Left lung (tissue), 10 donors: ENCODE results near the gene COL17A1. TPM values are rescaled to one million over a fixed set of nuclear protein-coding genes. Genes with fewer than 3 reads are reported as not detected.

Experiments
- ATAC-seq: fragments of 200-7000 bp; cut with Tn5 transposase; one replicate; pipeline ENCODE4 v1.9.1; 2020; ENCODE audit warnings: moderate library complexity
- DNase-seq, 4 donors: peaks; one replicate each; pipeline ENCODE4 v3.0.0-alpha.2; 2013 to 2020
- H3K27ac ChIP-seq, 2 donors: fragments of 200-600 bp; sonication (generic) in 1 of 2; one replicate each; pipeline versions ENCODE4 v1.5.0 to v1.8.0; 2020 to 2021
- H3K27me3 ChIP-seq, 2 donors: fragments of 200-600 bp; sonication (generic) in 1 of 2; one replicate each; pipeline versions ENCODE4 v1.5.0 to v1.8.0; 2020 to 2021
- H3K36me3 ChIP-seq, 2 donors: fragments of 200-600 bp; sonication (generic) in 1 of 2; one replicate each; pipeline versions ENCODE4 v1.5.0 to v1.8.0; 2020 to 2021
- H3K4me1 ChIP-seq, 2 donors: fragments of 200-600 bp; one replicate each; pipeline ENCODE4 v1.8.0; 2021
- H3K4me3 ChIP-seq, 2 donors: fragments of 200-600 bp; sonication (generic) in 1 of 2; one replicate each; pipeline versions ENCODE4 v1.5.0 to v1.8.0; 2020 to 2021; ENCODE audit warnings: mild to moderate bottlenecking in 1 of 2
- H3K9me3 ChIP-seq, 2 donors: fragments of 200-600 bp; sonication (generic) in 1 of 2; one replicate each; pipeline versions ENCODE4 v1.5.0 to v1.8.0; 2020 to 2021
- CTCF ChIP-seq, 2 donors: fragments of 200-600 bp; sonication (generic) in 1 of 2; IDR thresholded peaks; one replicate each; pipeline versions ENCODE4 v1.5.0 to v1.8.0; 2021; ENCODE audit warnings: antibody characterized with exemption in 2 of 2
- intact Hi-C, 2 donors: fragments of 100-400 bp; cut with DNase I; formaldehyde crosslinking; loops; one replicate each; pipeline versions ENCODE4 v1.11.2 to v1.14.2; 2022
- polyA plus RNA-seq, 6 donors: library from polyadenylated mRNA; unstranded; fragments of 120-200 nt; gene quantifications; one replicate each; pipeline ENCODE4 v1.2.1, GENCODE V29; 2013; ENCODE audit not compliant: insufficient read length in 6 of 6
- total RNA-seq, 2 donors: library from RNA; stranded (reverse); fragmentation: NEBNext Ultra II Directional; extraction: Animal tissue kit (Norgen Biotek cat#: 25700); gene quantifications; one replicate each; pipeline ENCODE4 v1.2.1, GENCODE V29; 2021
- donor health status: DM: no; HTN: yes; CAD: no.
- donor health status: DM: no; HTN: no; CAD: no.

The COL17A1 gene
- total and polyA plus RNA-seq, 8 donors = 0.32 to 43.4 (median 0.71) TPM

- ATAC-seq (no peak), DNase-seq (no peak)
- intact Hi-C loops = no loop called here
- H3K9me3 ChIP-seq = no peaks in the 10 kb centered on the region
- H3K4me1 ChIP-seq = no peaks in the 10 kb centered on the region
- no peaks in the 10 kb centered on the region for H3K27me3 ChIP-seq
- H3K27ac ChIP-seq = no peak overlapping the region
- H3K4me3 ChIP-seq = no peak overlapping the region
- H3K36me3 ChIP-seq = no peaks in the 10 kb centered on the region
- no peak for TF ChIP-seq CTCF (IDR thresholded peaks at IDR 0.05)
Measured at GRCh38 chr10:104089621-104090020, 3.9 kb upstream of the COL17A1 start.

- Histone ChIP-seq H3K9me3 (no peaks in the 10 kb centered on the region), H3K27me3 (no peaks in the 10 kb centered on the region), H3K4me1 (no peaks in the 10 kb centered on the region), H3K36me3 (no peaks in the 10 kb centered on the region), H3K27ac (no peak overlapping the region), H3K4me3 (no peak overlapping the region)
- ATAC-seq (no peak), DNase-seq (no peak)
- TF ChIP-seq CTCF (IDR thresholded peaks at IDR 0.05) = no peak
- intact Hi-C loops = no loop called here
Measured at GRCh38 chr10:104088239-104088638, 2.6 kb upstream of the COL17A1 start.

- no peaks in the 10 kb centered on the region for H3K9me3 ChIP-seq
- intact Hi-C loops = no loop called here
- TF ChIP-seq CTCF (IDR thresholded peaks at IDR 0.05) = no peak
- no peaks in the 10 kb centered on the region for H3K4me1 ChIP-seq
- DNase-seq = peak in 1 of 4 donors; percentile 21
- peak overlapping the region in 1 of 2 donors; percentile 54 for H3K27ac ChIP-seq
- no peak overlapping the region for H3K4me3 ChIP-seq
- peak; percentile 77 for ATAC-seq
- no peaks in the 10 kb centered on the region for H3K36me3 ChIP-seq
- H3K27me3 ChIP-seq = no peaks in the 10 kb centered on the region
Measured at GRCh38 chr10:104084482-104085142, 1.1 kb downstream of the COL17A1 start.

- intact Hi-C loops = no loop called here
- Histone ChIP-seq H3K27ac (no peak overlapping the region), H3K4me1 (no peaks in the 10 kb centered on the region), H3K36me3 (no peaks in the 10 kb centered on the region), H3K9me3 (no peaks in the 10 kb centered on the region), H3K4me3 (no peak overlapping the region), H3K27me3 (no peaks in the 10 kb centered on the region)
- ATAC-seq (no peak), DNase-seq (no peak)
- no peak for TF ChIP-seq CTCF (IDR thresholded peaks at IDR 0.05)
Measured at GRCh38 chr10:104081998-104082397, 3.7 kb downstream of the COL17A1 start.

- peak in 1 of 2 donors; percentile 33 for TF ChIP-seq CTCF (IDR thresholded peaks at IDR 0.05)
- no peak overlapping the region for H3K4me3 ChIP-seq
- no peaks in the 10 kb centered on the region for H3K4me1 ChIP-seq
- no peaks in the 10 kb centered on the region for H3K36me3 ChIP-seq
- no peak overlapping the region for H3K27ac ChIP-seq
- ATAC-seq (peak; percentile 11), DNase-seq (no peak)
- peaks cover 0 to under 1% of the 10 kb centered on the region in 2 donors for H3K27me3 ChIP-seq
- no peaks in the 10 kb centered on the region for H3K9me3 ChIP-seq
- intact Hi-C loops = no loop called here
Measured at GRCh38 chr10:104080762-104081161, 4.9 kb downstream of the COL17A1 start.
